ENCODE results near the gene CARD9. TPM values are rescaled to one million over a fixed set of nuclear protein-coding genes. Genes with fewer than 3 reads are reported as not detected.
A peak's percentile ranks its signal among the peaks of the same experiment; 100 is the strongest.

The CARD9 gene, protein sequence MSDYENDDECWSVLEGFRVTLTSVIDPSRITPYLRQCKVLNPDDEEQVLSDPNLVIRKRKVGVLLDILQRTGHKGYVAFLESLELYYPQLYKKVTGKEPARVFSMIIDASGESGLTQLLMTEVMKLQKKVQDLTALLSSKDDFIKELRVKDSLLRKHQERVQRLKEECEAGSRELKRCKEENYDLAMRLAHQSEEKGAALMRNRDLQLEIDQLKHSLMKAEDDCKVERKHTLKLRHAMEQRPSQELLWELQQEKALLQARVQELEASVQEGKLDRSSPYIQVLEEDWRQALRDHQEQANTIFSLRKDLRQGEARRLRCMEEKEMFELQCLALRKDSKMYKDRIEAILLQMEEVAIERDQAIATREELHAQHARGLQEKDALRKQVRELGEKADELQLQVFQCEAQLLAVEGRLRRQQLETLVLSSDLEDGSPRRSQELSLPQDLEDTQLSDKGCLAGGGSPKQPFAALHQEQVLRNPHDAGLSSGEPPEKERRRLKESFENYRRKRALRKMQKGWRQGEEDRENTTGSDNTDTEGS
- total RNA-seq = 1 to 10 TPM; 1.2 to 1.6 TPM

DNA sequence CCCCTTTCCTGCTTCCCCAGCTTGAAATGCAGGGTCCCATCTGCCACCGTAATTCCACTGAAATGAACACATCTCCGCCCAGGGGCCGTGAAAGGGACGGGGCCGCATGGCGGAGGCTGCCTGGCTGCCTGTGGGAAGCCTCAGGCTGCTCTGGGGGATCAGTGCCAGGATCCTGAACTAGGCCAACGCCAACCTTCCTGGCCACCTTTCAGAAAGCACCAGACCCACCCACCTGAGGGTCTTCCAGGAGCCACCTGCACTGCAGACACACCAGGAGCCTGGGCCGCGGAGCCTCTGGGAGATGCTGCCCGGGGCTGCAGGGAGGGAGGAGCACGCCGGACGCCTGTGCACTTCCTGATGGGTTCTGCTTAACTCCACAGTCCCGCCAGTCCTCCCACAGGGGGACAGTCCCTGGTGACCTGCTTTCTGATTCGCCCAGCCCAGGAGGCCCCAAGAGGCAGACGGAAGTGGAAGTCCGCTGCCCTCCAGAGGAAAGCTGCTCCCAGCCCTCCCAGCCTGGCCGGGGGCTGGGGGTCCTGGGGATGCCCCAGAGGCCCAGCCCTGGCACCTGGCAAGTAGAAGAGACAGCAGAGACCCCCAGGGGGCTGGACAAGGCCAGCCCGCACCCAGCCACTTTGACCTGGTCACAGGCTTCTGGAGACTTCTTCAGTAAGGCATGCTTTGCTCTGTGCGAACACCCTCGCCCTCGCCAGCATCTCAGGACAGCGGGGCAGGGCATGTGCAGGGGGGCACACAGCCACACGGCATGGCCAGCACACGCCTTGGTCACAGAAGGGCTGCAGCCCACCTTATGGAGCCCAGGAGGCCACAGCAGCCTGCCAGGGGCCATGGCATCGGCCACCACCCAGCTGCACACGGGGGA lies at the start of gene CARD9:
Gene CARD9 (minus strand): TSS at position 370 of the 883 bp plus-strand sequence. CDS start 1,591 bp downstream, outside the sequence.
- Mint-ChIP-seq H3K9me3 (no peaks in the 10 kb centered on the region), H3K27me3 (ENCODE audit: low read depth) (no peaks in the 10 kb centered on the region), H3K4me3 (peak within 1 kb of the TSS; percentile 15), H3K4me1 (ENCODE audit: low read depth) (no peaks in the 10 kb centered on the region), H3K27ac (no peak within 1 kb of the TSS), H3K36me3 (ENCODE audit: insufficient read depth in 2 of 2) (no peaks in the 10 kb centered on the region)
- ATAC-seq (replicated peaks in 1 of 2) = peak in 1 of 2 donors; percentile 35
- DNase-seq = no peak

GRCh38 chr9:136422876-136423275 lies 49.4 kb upstream of the CARD9 start:
- DNase-seq (no peak), ATAC-seq (replicated peaks in 1 of 2) (no peak)
- Mint-ChIP-seq H3K4me1 (ENCODE audit: low read depth) (peaks cover 14% of the 10 kb centered on the region), H3K27ac (no peak overlapping the region), H3K4me3 (no peak overlapping the region), H3K36me3 (ENCODE audit: insufficient read depth in 2 of 2) (peaks cover 1 to 5% of the 10 kb centered on the region in 2 donors), H3K9me3 (no peaks in the 10 kb centered on the region), H3K27me3 (ENCODE audit: low read depth) (no peaks in the 10 kb centered on the region)

GRCh38 chr9:136421791-136422190 lies 48.3 kb upstream of the CARD9 start:
- peaks cover 1 to 11% of the 10 kb centered on the region in 2 donors for H3K36me3 Mint-ChIP-seq (ENCODE audit: insufficient read depth in 2 of 2)
- ATAC-seq (replicated peaks in 1 of 2) = no peak

DNA sequence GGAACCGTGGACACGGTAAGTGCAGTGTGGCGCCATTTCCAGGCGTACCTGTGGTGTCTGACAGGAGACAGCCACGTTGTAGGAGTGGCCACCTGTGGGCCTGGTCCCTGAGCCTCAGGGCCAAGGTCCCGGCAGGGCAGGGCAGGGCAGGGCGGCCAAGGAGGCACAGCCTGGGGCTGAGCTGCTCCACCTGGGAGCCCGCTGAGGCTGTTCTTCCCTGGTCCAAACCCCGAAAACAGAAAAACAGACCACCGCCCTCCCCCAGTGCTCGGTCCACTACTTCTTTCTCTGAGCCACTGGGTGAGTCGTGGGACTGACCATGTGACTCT lies 45.6 kb upstream of the CARD9 start:
- peaks cover 0 to 11% of the 10 kb centered on the region in 2 donors for H3K36me3 Mint-ChIP-seq (ENCODE audit: insufficient read depth in 2 of 2)
- DNase-seq = no peak
- no peak overlapping the region for H3K27ac Mint-ChIP-seq
- H3K4me3 Mint-ChIP-seq = no peak overlapping the region
- H3K4me1 Mint-ChIP-seq (ENCODE audit: low read depth) = no peaks in the 10 kb centered on the region
- no peaks in the 10 kb centered on the region for H3K9me3 Mint-ChIP-seq
- ATAC-seq (replicated peaks in 1 of 2) = no peak
- H3K27me3 Mint-ChIP-seq (ENCODE audit: low read depth) = no peaks in the 10 kb centered on the region

More at GRCh38 chr9:136421791-136422190, 48.3 kb upstream of the CARD9 start:
- DNase-seq = no peak
- H3K27ac Mint-ChIP-seq = no peak overlapping the region
- H3K4me1 Mint-ChIP-seq (ENCODE audit: low read depth) = peaks cover 14% of the 10 kb centered on the region
- no peaks in the 10 kb centered on the region for H3K27me3 Mint-ChIP-seq (ENCODE audit: low read depth)
- no peaks in the 10 kb centered on the region for H3K9me3 Mint-ChIP-seq
- H3K4me3 Mint-ChIP-seq = no peak overlapping the region

DNA sequence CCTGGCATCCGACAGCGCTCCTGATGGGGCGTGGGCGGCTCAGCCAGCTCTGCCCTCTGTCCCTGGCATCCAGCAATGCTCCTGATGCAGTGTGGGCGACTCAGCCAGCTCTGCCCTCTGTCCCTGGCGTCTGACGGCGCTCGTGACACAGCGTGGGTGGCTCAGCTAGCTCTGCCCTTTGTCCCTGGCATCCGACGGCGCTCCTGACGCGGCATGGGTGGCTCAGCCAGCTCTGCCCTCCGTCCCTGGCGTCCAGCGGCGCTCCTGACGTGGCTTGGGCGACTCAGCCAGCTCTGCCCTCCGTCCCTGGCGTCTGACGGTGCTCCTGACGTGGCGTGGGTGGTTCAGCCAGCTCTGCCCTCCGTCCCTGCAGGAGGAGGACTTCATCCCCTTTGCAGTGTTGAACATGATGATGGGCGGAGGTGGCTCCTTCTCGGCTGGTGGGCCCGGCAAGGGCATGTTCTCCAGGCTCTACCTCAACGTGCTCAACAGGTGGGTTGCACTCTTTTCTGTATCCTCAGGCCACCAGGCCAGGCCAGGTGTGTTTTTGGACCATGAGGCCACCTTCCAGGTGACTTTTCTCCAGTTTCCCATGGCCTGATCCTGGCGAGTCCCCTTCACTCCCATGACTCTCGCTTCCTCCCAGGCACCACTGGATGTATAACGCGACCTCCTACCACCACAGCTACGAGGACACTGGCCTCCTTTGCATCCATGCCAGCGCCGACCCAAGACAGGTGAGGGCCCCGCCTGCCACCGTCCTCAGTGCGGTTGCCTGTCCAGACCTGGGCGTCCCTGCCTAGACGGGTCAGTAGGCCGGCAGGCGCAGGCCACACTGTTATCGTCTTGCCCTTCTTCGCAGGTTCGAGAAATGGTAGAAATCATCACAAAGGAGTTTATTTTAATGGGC lies 45.0 kb upstream of the CARD9 start:
- no peaks in the 10 kb centered on the region for H3K9me3 Mint-ChIP-seq
- H3K36me3 Mint-ChIP-seq (ENCODE audit: insufficient read depth in 2 of 2) = peaks cover 0 to 14% of the 10 kb centered on the region in 2 donors
- no peaks in the 10 kb centered on the region for H3K27me3 Mint-ChIP-seq (ENCODE audit: low read depth)
- H3K4me3 Mint-ChIP-seq = no peak overlapping the region
- ATAC-seq (replicated peaks in 1 of 2) (no peak), DNase-seq (no peak)
- no peak overlapping the region for H3K27ac Mint-ChIP-seq
- peaks cover 5% of the 10 kb centered on the region for H3K4me1 Mint-ChIP-seq (ENCODE audit: low read depth)

DNA sequence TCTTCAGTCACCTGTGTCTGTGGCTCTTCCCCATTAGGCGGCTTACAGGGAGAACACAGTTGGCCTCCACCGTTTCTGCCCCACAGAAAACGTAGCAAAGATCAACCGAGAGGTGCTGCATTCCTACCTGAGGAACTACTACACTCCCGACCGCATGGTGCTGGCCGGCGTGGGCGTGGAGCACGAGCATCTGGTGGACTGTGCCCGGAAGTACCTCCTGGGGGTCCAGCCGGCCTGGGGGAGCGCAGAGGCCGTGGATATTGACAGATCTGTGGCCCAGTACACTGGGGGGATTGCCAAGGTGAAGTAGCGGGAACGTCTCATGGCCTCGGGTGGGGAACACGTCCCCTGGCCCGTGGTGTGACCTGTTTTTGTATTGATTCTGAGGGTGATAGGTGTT lies 43.4 kb upstream of the CARD9 start:
- Mint-ChIP-seq H3K36me3 (ENCODE audit: insufficient read depth in 2 of 2) (peaks cover 0 to 16% of the 10 kb centered on the region in 2 donors), H3K27ac (no peak overlapping the region), H3K4me3 (no peak overlapping the region), H3K9me3 (no peaks in the 10 kb centered on the region), H3K27me3 (ENCODE audit: low read depth) (no peaks in the 10 kb centered on the region), H3K4me1 (ENCODE audit: low read depth) (peaks cover 19% of the 10 kb centered on the region)
- no peak for ATAC-seq (replicated peaks in 1 of 2)
- no peak for DNase-seq

GRCh38 chr9:136416427-136416826 lies 43.0 kb upstream of the CARD9 start:
- Mint-ChIP-seq H3K4me3 (no peak overlapping the region), H3K27me3 (ENCODE audit: low read depth) (no peaks in the 10 kb centered on the region), H3K9me3 (no peaks in the 10 kb centered on the region), H3K27ac (no peak overlapping the region), H3K4me1 (ENCODE audit: low read depth) (peaks cover 23% of the 10 kb centered on the region), H3K36me3 (ENCODE audit: insufficient read depth in 2 of 2) (peaks cover under 1 to 16% of the 10 kb centered on the region in 2 donors)
- ATAC-seq (replicated peaks in 1 of 2) (no peak), DNase-seq (no peak)

GRCh38 chr9:136412962-136413361 lies 39.5 kb upstream of the CARD9 start:
- DNase-seq (no peak), ATAC-seq (replicated peaks in 1 of 2) (no peak)
- H3K36me3 Mint-ChIP-seq (ENCODE audit: insufficient read depth in 2 of 2) = peaks cover 2 to 20% of the 10 kb centered on the region in 2 donors
- no peak overlapping the region for H3K27ac Mint-ChIP-seq
- no peak overlapping the region for H3K4me3 Mint-ChIP-seq
- H3K4me1 Mint-ChIP-seq (ENCODE audit: low read depth) = peaks cover 50% of the 10 kb centered on the region
- H3K9me3 Mint-ChIP-seq = no peaks in the 10 kb centered on the region
- H3K27me3 Mint-ChIP-seq (ENCODE audit: low read depth) = no peaks in the 10 kb centered on the region

- Mint-ChIP-seq H3K27me3 (ENCODE audit: low read depth) (no peaks in the 10 kb centered on the region), H3K4me3 (peak overlapping the region; percentile 94 to 96), H3K9me3 (no peaks in the 10 kb centered on the region), H3K36me3 (ENCODE audit: insufficient read depth in 2 of 2) (peaks cover 5 to 22% of the 10 kb centered on the region in 2 donors), H3K27ac (peak overlapping the region; percentile 83), H3K4me1 (ENCODE audit: low read depth) (peaks cover 59% of the 10 kb centered on the region)
- DNase-seq (no peak), ATAC-seq (replicated peaks in 1 of 2) (no peak)
Measured at GRCh38 chr9:136411378-136411777, 37.9 kb upstream of the CARD9 start.

- DNase-seq (peak; percentile 98 to 99), ATAC-seq (replicated peaks in 1 of 2) (peak; percentile 84 to 88)
- H3K27ac Mint-ChIP-seq = peak within 1 kb of the TSS; percentile 83
- peaks cover 63% of the 10 kb centered on the region for H3K4me1 Mint-ChIP-seq (ENCODE audit: low read depth)
- H3K4me3 Mint-ChIP-seq = peak within 1 kb of the TSS; percentile 94 to 96
- H3K9me3 Mint-ChIP-seq = no peaks in the 10 kb centered on the region
- H3K36me3 Mint-ChIP-seq (ENCODE audit: insufficient read depth in 2 of 2) = peaks cover 5 to 25% of the 10 kb centered on the region in 2 donors
- no peaks in the 10 kb centered on the region for H3K27me3 Mint-ChIP-seq (ENCODE audit: low read depth)
Measured at GRCh38 chr9:136410500-136411287, 37.2 kb upstream of the CARD9 start, which contains the start of the genes ENTR1 and PMPCA. Gene ENTR1, minus strand, starts transcription at chr9:136410614. Its CDS starts 217 bp downstream, at chr9:136410397. Gene PMPCA, plus strand, starts transcription at chr9:136410658. Its CDS starts 11 bp downstream, at chr9:136410669.

DNA sequence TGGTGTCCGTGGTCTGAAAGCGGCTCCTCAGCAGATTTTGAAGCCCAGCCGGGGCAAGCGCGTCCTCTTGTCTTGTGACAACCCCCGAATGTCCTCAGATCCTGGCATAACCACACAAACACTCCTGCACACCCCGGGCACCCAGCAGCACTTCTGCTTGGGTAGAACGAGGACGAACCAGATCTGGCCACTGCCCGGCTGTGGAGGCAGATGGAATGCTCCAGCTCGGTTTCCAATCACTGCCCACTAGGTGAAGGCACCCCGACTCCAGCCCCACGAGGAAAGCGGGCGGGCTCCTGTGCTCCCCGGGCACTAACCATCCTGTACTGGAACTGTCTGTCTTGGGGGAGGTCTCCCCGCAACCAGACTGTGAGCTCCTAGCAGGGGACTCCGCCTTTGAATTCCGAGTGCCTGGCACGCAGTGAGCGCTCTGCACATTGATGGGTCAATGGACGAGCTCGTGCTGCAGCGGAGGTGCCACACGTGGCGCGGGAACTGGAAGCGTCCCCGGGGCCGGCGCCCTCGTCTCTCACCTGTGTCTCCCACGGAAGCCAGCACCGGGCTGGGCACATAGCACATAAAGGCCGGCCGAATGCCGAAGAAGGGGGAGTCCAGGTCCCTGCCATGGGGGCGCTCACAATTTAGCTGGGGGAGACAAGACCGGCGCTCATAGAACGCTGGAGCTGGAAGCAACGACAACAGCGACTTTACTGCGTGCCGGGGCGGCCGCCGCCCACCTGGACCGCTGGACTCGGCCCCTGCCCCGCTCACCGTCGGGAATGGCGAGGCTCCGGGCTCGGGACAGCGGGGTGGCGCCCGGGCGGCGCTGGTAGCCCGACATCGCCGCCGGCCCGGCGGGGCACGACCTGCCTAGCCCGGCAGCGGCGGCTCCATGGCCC lies 36.3 kb upstream of the CARD9 start:
- Mint-ChIP-seq H3K4me1 (ENCODE audit: low read depth) (peaks cover 72% of the 10 kb centered on the region), H3K4me3 (peak overlapping the region; percentile 91 to 94), H3K27me3 (ENCODE audit: low read depth) (no peaks in the 10 kb centered on the region), H3K27ac (peak overlapping the region; percentile 82), H3K9me3 (no peaks in the 10 kb centered on the region), H3K36me3 (ENCODE audit: insufficient read depth in 2 of 2) (peaks cover 5 to 25% of the 10 kb centered on the region in 2 donors)
- ATAC-seq (replicated peaks in 1 of 2) = peak; percentile 27 to 43
- peak; percentile 46 to 48 for DNase-seq
